Stimulated activated naive B cell treated with anti-CD40 and anti-IgM and Interleukin-4, amounts not matched to agents 10 μg/mL and 1 μg/mL and 100 μg/mL, for 72 hours (primary cell): ENCODE data around the gene IQSEC1.
A peak's percentile ranks its signal among the peaks of the same experiment; 100 is the strongest.

Source experiments
- ATAC-seq, 2 donors: fragments of 150-1000 bp; cut with Tn5 transposase; replicated peaks; 2 replicates each; pipeline ENCODE4 v1.10.0; 2021; ENCODE audit warnings: moderate library complexity in 1 of 2
- DNase-seq: peaks from one replicate; pipeline ENCODE4 v3.0.0; 2021
- H3K27ac Mint-ChIP-seq: one replicate; pipeline ENCODE4 v1.8.0; 2022; ENCODE audit warnings: mild to moderate bottlenecking, mixed read lengths
- H3K27me3 Mint-ChIP-seq, 2 donors: one replicate each; pipeline ENCODE4 v1.8.0; 2022; ENCODE audit warnings: mixed read lengths in 2 of 2
- H3K36me3 Mint-ChIP-seq, 2 donors: one replicate each; pipeline ENCODE4 v1.8.0; 2022; ENCODE audit warnings: mixed read lengths in 2 of 2, mild to moderate bottlenecking in 1 of 2
- H3K4me1 Mint-ChIP-seq, 2 donors: one replicate each; pipeline ENCODE4 v1.8.0; 2022; ENCODE audit warnings: mixed read lengths in 2 of 2, mild to moderate bottlenecking in 1 of 2
- H3K4me3 Mint-ChIP-seq, 2 donors: one replicate each; pipeline ENCODE4 v1.8.0; 2022; ENCODE audit warnings: mild to moderate bottlenecking in 2 of 2, mixed read lengths in 2 of 2, moderate library complexity in 1 of 2
- H3K9me3 Mint-ChIP-seq, 2 donors: one replicate each; pipeline ENCODE4 v1.8.0; 2022; ENCODE audit warnings: mixed read lengths in 2 of 2, mild to moderate bottlenecking in 1 of 2

The IQSEC1 gene

GRCh38 chr3:12922881-12923431 is 150.3 kb downstream of the IQSEC1 start:
- H3K27me3 Mint-ChIP-seq, result no peaks in the 10 kb centered on the region
- no peak overlapping the region for H3K27ac Mint-ChIP-seq
- DNase-seq, result no peak
- no peak overlapping the region for H3K4me3 Mint-ChIP-seq
- no peak for ATAC-seq
- peaks cover 26 to 42% of the 10 kb centered on the region in 2 donors for H3K4me1 Mint-ChIP-seq
- peaks cover 27 to 45% of the 10 kb centered on the region in 2 donors for H3K36me3 Mint-ChIP-seq
- no peaks in the 10 kb centered on the region for H3K9me3 Mint-ChIP-seq

GRCh38 chr3:12922306-12922705 is 150.9 kb downstream of the IQSEC1 start:
- peak overlapping the region; percentile 9 for H3K27ac Mint-ChIP-seq
- peaks cover 20 to 39% of the 10 kb centered on the region in 2 donors for H3K4me1 Mint-ChIP-seq
- no peak overlapping the region for H3K4me3 Mint-ChIP-seq
- H3K9me3 Mint-ChIP-seq, result no peaks in the 10 kb centered on the region
- ATAC-seq, result no peak
- no peak for DNase-seq
- H3K36me3 Mint-ChIP-seq, result peaks cover 26 to 44% of the 10 kb centered on the region in 2 donors
- H3K27me3 Mint-ChIP-seq, result no peaks in the 10 kb centered on the region

GRCh38 chr3:12921736-12922135 is 151.5 kb downstream of the IQSEC1 start:
- H3K36me3 Mint-ChIP-seq, result peaks cover 28 to 44% of the 10 kb centered on the region in 2 donors
- peaks cover 18 to 41% of the 10 kb centered on the region in 2 donors for H3K4me1 Mint-ChIP-seq
- no peaks in the 10 kb centered on the region for H3K27me3 Mint-ChIP-seq
- H3K9me3 Mint-ChIP-seq, result no peaks in the 10 kb centered on the region
- H3K27ac Mint-ChIP-seq, result no peak overlapping the region
- no peak for DNase-seq
- ATAC-seq, result no peak
- no peak overlapping the region for H3K4me3 Mint-ChIP-seq

- no peak for ATAC-seq
- peaks cover 28 to 46% of the 10 kb centered on the region in 2 donors for H3K36me3 Mint-ChIP-seq
Measured at GRCh38 chr3:12920967-12921366, 152.3 kb downstream of the IQSEC1 start.

GRCh38 chr3:12919205-12919604 is 154.0 kb downstream of the IQSEC1 start:
- H3K36me3 Mint-ChIP-seq, result peaks cover 25 to 44% of the 10 kb centered on the region in 2 donors
- no peak overlapping the region for H3K4me3 Mint-ChIP-seq
- peaks cover 8 to 32% of the 10 kb centered on the region in 2 donors for H3K4me1 Mint-ChIP-seq
- no peak for DNase-seq
- no peaks in the 10 kb centered on the region for H3K27me3 Mint-ChIP-seq
- no peak overlapping the region for H3K27ac Mint-ChIP-seq
- ATAC-seq, result no peak
- H3K9me3 Mint-ChIP-seq, result no peaks in the 10 kb centered on the region

More at GRCh38 chr3:12920967-12921366, 152.3 kb downstream of the IQSEC1 start:
- Mint-ChIP-seq H3K4me3 (no peak overlapping the region), H3K27me3 (no peaks in the 10 kb centered on the region), H3K27ac (peak overlapping the region; percentile 38), H3K9me3 (no peaks in the 10 kb centered on the region), H3K4me1 (peaks cover 19 to 48% of the 10 kb centered on the region in 2 donors)
- no peak for DNase-seq

- no peak for ATAC-seq
- peaks cover 28 to 46% of the 10 kb centered on the region in 2 donors for H3K36me3 Mint-ChIP-seq
- peaks cover 6 to 30% of the 10 kb centered on the region in 2 donors for H3K4me1 Mint-ChIP-seq
- no peak overlapping the region for H3K27ac Mint-ChIP-seq
- H3K9me3 Mint-ChIP-seq, result no peaks in the 10 kb centered on the region
- no peaks in the 10 kb centered on the region for H3K27me3 Mint-ChIP-seq
- DNase-seq, result no peak
- no peak overlapping the region for H3K4me3 Mint-ChIP-seq
Measured at GRCh38 chr3:12918231-12918630, 155.0 kb downstream of the IQSEC1 start.

- peak; percentile 66 to 86 for ATAC-seq
- H3K27me3 Mint-ChIP-seq, result no peaks in the 10 kb centered on the region
- no peak for DNase-seq
- H3K36me3 Mint-ChIP-seq, result peaks cover 28 to 45% of the 10 kb centered on the region in 2 donors
- peaks cover 4 to 25% of the 10 kb centered on the region in 2 donors for H3K4me1 Mint-ChIP-seq
- H3K27ac Mint-ChIP-seq, result peak overlapping the region; percentile 71
- no peaks in the 10 kb centered on the region for H3K9me3 Mint-ChIP-seq
- no peak overlapping the region for H3K4me3 Mint-ChIP-seq
Measured at GRCh38 chr3:12916159-12916558, 157.1 kb downstream of the IQSEC1 start.

- H3K9me3 Mint-ChIP-seq, result no peaks in the 10 kb centered on the region
- H3K27ac Mint-ChIP-seq, result peak overlapping the region; percentile 65
- DNase-seq (no peak), ATAC-seq (no peak)
- no peak overlapping the region for H3K4me3 Mint-ChIP-seq
- peaks cover 4 to 17% of the 10 kb centered on the region in 2 donors for H3K4me1 Mint-ChIP-seq
- no peaks in the 10 kb centered on the region for H3K27me3 Mint-ChIP-seq
- H3K36me3 Mint-ChIP-seq, result peaks cover 34 to 52% of the 10 kb centered on the region in 2 donors
Measured at GRCh38 chr3:12914088-12914487, 159.1 kb downstream of the IQSEC1 start.

GRCh38 chr3:12911881-12912415 is 161.3 kb downstream of the IQSEC1 start:
- peaks cover 41 to 57% of the 10 kb centered on the region in 2 donors for H3K36me3 Mint-ChIP-seq
- DNase-seq (no peak), ATAC-seq (no peak)
- peaks cover 12 to 18% of the 10 kb centered on the region in 2 donors for H3K4me1 Mint-ChIP-seq
- H3K4me3 Mint-ChIP-seq, result no peak overlapping the region
- H3K9me3 Mint-ChIP-seq, result no peaks in the 10 kb centered on the region
- H3K27ac Mint-ChIP-seq, result no peak overlapping the region
- no peaks in the 10 kb centered on the region for H3K27me3 Mint-ChIP-seq

- Mint-ChIP-seq H3K36me3 (peaks cover 44 to 63% of the 10 kb centered on the region in 2 donors), H3K27me3 (no peaks in the 10 kb centered on the region), H3K4me3 (no peak overlapping the region), H3K27ac (peak overlapping the region; percentile 31), H3K9me3 (no peaks in the 10 kb centered on the region), H3K4me1 (peaks cover 16 to 20% of the 10 kb centered on the region in 2 donors)
- ATAC-seq (no peak), DNase-seq (no peak)
Measured at GRCh38 chr3:12910356-12911099, 162.7 kb downstream of the IQSEC1 start.

- H3K27me3 Mint-ChIP-seq, result no peaks in the 10 kb centered on the region
- H3K4me1 Mint-ChIP-seq, result peaks cover 24 to 26% of the 10 kb centered on the region in 2 donors
- no peak for ATAC-seq
- H3K36me3 Mint-ChIP-seq, result peaks cover 44 to 65% of the 10 kb centered on the region in 2 donors
- H3K27ac Mint-ChIP-seq, result peak overlapping the region; percentile 76
- H3K9me3 Mint-ChIP-seq, result no peaks in the 10 kb centered on the region
- DNase-seq, result no peak
- no peak overlapping the region for H3K4me3 Mint-ChIP-seq
Measured at GRCh38 chr3:12909710-12910109, 163.5 kb downstream of the IQSEC1 start.

GRCh38 chr3:12908859-12909258 is 164.4 kb downstream of the IQSEC1 start:
- Mint-ChIP-seq H3K4me3 (no peak overlapping the region), H3K27ac (peak overlapping the region; percentile 76), H3K27me3 (no peaks in the 10 kb centered on the region), H3K9me3 (no peaks in the 10 kb centered on the region), H3K36me3 (peaks cover 37 to 58% of the 10 kb centered on the region in 2 donors), H3K4me1 (peaks cover 31 to 32% of the 10 kb centered on the region in 2 donors)
- DNase-seq (no peak), ATAC-seq (no peak)

GRCh38 chr3:12908136-12908730 is 165.0 kb downstream of the IQSEC1 start:
- Mint-ChIP-seq H3K4me1 (peaks cover 37% of the 10 kb centered on the region in 2 donors), H3K27me3 (no peaks in the 10 kb centered on the region), H3K9me3 (no peaks in the 10 kb centered on the region), H3K4me3 (no peak overlapping the region), H3K36me3 (peaks cover 33 to 58% of the 10 kb centered on the region in 2 donors), H3K27ac (peak overlapping the region; percentile 51)
- ATAC-seq (no peak), DNase-seq (no peak)

GRCh38 chr3:12907729-12908128 is 165.5 kb downstream of the IQSEC1 start:
- Mint-ChIP-seq H3K36me3 (peaks cover 33 to 54% of the 10 kb centered on the region in 2 donors), H3K9me3 (no peaks in the 10 kb centered on the region), H3K27ac (peak overlapping the region; percentile 51), H3K4me3 (no peak overlapping the region), H3K4me1 (peaks cover 40 to 42% of the 10 kb centered on the region in 2 donors), H3K27me3 (no peaks in the 10 kb centered on the region)
- no peak for DNase-seq
- no peak for ATAC-seq
